HFFc6 (cell line): ENCODE results near the gene TRIM38. TPM values are rescaled to one million over a fixed set of nuclear protein-coding genes. Genes with fewer than 3 reads are reported as not detected.
A peak's percentile ranks its signal among the peaks of the same experiment; 100 is the strongest.
"Not testable (repeated sequence)": the region's sequence is repeated elsewhere in the genome, so short reads cannot be mapped to it uniquely, and the experiment has no call there.

ENCODE experiments used
- DNase-seq: peaks from one replicate; pipeline ENCODE4 v3.0.0-alpha.2; 2018
- H3K27ac Mint-ChIP-seq: 2 replicates; pipeline ENCODE4 v1.8.0; 2020; ENCODE audit warnings: mild to moderate bottlenecking, mixed read lengths
- H3K27me3 Mint-ChIP-seq: 2 replicates; pipeline ENCODE4 v1.8.0; 2021; ENCODE audit warnings: mild to moderate bottlenecking, moderate library complexity, mixed read lengths; ENCODE audit not compliant: insufficient read depth
- H3K36me3 Mint-ChIP-seq: 2 replicates; pipeline ENCODE4 v1.8.0; 2021; ENCODE audit warnings: low read depth, mixed read lengths
- H3K4me1 Mint-ChIP-seq: 2 replicates; pipeline ENCODE4 v1.8.0; 2020; ENCODE audit warnings: low read depth, mixed read lengths
- H3K4me3 Mint-ChIP-seq: 2 replicates; pipeline ENCODE4 v1.8.0; 2020; ENCODE audit warnings: mild to moderate bottlenecking, moderate library complexity, mixed read lengths
- H3K9me3 Mint-ChIP-seq: 2 replicates; pipeline ENCODE4 v1.8.0; 2020; ENCODE audit warnings: mild to moderate bottlenecking, mixed read lengths
- total RNA-seq, 6 experiments: library from RNA; stranded (reverse); fragmentation: NEBNext Ultra II Directional; extraction: Animal tissue kit (Norgen Biotek cat#: 25700); gene quantifications; 2 replicates in 1 of 6; 3 replicates in 5 of 6; pipeline ENCODE4 v1.2.3, GENCODE V29; 2021
- TF ChIP-seq, protein P1 (sequence below): fragments of 200-600 bp; sonication (generic); IDR thresholded peaks from 2 replicates; pipeline ENCODE4 v1.5.0; 2021; ENCODE audit warnings: antibody characterized with exemption, mild to moderate bottlenecking

The TRIM38 gene
- total RNA-seq, 6 experiments from 2014 or later: 5.4 to 7.5 (median 6.8) TPM

DNA sequence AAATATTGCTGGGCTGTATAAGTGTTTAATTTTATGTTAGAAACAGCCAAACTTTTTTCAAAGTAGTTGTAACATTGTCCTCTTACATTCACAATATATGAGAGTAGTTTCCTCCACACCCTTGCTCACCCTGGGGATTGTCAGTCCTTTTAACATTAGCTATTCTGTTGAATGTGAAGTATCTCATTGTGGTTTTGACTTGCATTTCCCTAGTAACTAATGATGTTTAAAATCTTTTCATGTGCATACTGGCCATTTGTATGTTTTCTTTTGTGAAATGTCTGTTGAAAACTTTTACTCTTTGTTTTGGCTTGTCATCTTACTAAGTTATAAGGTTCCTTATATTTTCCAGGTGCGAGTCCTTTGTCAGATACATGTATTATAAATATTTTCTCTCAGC lies 32.9 kb downstream of the TRIM38 start:
- H3K9me3 Mint-ChIP-seq: no peaks in the 10 kb centered on the region
- DNase-seq: no peak
- peaks cover 2% of the 10 kb centered on the region; the same call in 1 of the 2 replicates for H3K27me3 Mint-ChIP-seq
- H3K4me1 Mint-ChIP-seq: peaks cover 28% of the 10 kb centered on the region
- H3K27ac Mint-ChIP-seq: no peak overlapping the region
- no peak overlapping the region for H3K4me3 Mint-ChIP-seq
- H3K36me3 Mint-ChIP-seq: no peaks in the 10 kb centered on the region
- TF ChIP-seq, protein P1, sequence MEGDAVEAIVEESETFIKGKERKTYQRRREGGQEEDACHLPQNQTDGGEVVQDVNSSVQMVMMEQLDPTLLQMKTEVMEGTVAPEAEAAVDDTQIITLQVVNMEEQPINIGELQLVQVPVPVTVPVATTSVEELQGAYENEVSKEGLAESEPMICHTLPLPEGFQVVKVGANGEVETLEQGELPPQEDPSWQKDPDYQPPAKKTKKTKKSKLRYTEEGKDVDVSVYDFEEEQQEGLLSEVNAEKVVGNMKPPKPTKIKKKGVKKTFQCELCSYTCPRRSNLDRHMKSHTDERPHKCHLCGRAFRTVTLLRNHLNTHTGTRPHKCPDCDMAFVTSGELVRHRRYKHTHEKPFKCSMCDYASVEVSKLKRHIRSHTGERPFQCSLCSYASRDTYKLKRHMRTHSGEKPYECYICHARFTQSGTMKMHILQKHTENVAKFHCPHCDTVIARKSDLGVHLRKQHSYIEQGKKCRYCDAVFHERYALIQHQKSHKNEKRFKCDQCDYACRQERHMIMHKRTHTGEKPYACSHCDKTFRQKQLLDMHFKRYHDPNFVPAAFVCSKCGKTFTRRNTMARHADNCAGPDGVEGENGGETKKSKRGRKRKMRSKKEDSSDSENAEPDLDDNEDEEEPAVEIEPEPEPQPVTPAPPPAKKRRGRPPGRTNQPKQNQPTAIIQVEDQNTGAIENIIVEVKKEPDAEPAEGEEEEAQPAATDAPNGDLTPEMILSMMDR: no peak

DNA sequence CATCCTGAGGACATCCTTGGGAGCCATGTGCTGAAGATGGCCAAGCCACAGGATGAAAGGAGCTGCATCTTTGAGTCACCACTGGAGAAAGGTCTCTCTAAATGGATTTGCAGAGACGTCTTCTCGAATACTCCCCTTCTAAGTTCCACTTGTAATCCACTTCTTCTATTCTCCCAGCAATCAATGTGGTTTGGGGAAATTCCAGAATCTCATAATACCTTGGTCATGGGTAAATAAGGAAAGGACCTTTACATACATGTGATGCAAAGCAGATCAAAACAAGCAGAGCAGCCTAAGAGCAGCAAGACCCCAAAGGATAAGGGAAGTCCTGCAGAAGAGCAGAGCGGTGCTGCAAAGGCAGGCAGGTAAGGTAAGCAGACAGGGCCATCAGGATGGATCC lies 35.3 kb downstream of the TRIM38 start:
- Mint-ChIP-seq H3K27ac (no peak overlapping the region), H3K4me1 (peaks cover 14% of the 10 kb centered on the region), H3K4me3 (no peak overlapping the region), H3K36me3 (no peaks in the 10 kb centered on the region), H3K9me3 (no peaks in the 10 kb centered on the region), H3K27me3 (peaks cover 2% of the 10 kb centered on the region; the same call in 1 of the 2 replicates)
- no peak for DNase-seq
- TF ChIP-seq, protein P1: no peak

DNA sequence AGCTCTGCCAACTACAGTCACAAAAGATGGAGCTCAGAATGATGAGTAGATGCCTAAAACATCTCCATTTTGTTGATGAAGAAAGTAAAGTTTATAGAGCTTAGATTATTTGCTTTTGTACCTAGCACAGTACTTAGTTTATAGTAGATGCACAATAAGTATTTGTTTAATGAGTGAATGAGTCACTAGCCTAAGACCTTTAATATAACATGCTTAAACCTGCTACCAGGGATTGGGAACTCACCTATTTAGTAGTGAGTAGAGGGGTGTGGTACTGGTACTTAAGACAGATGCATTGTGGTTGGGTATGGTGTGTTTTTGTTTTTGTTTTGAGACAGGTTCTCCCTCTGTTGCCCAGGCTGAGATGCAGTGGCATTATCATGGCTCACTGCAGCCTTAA lies 35.8 kb downstream of the TRIM38 start:
- H3K4me1 Mint-ChIP-seq: peaks cover 13% of the 10 kb centered on the region
- no peak overlapping the region for H3K4me3 Mint-ChIP-seq
- no peaks in the 10 kb centered on the region for H3K36me3 Mint-ChIP-seq
- H3K27me3 Mint-ChIP-seq: peaks cover 2% of the 10 kb centered on the region; the same call in 1 of the 2 replicates
- no peaks in the 10 kb centered on the region for H3K9me3 Mint-ChIP-seq
- TF ChIP-seq, protein P1: no peak
- no peak overlapping the region for H3K27ac Mint-ChIP-seq
- no peak for DNase-seq

DNA sequence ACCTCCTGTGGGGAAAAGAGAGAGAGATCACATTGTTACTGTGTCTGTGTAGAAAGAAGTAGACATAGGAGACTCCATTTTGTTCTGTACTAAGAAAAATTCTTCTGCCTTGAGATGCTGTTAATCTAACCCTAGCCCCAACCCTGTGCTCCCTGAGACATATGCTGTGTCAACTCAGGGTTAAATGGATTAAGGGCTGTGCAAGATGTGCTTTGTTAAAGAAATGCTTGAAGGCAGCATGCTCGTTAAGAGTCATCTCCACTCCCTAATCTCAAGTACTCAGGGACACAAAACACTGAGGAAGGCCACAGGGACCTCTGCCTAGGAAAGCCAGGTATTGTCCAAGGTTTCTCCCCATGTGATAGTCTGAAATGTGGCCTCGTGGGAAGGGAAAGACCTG lies 36.6 kb downstream of the TRIM38 start:
- H3K4me1 Mint-ChIP-seq, DNase-seq, H3K27me3 Mint-ChIP-seq, H3K36me3 Mint-ChIP-seq, H3K4me3 Mint-ChIP-seq, H3K9me3 Mint-ChIP-seq, H3K27ac Mint-ChIP-seq: not testable (repeated sequence)

DNA sequence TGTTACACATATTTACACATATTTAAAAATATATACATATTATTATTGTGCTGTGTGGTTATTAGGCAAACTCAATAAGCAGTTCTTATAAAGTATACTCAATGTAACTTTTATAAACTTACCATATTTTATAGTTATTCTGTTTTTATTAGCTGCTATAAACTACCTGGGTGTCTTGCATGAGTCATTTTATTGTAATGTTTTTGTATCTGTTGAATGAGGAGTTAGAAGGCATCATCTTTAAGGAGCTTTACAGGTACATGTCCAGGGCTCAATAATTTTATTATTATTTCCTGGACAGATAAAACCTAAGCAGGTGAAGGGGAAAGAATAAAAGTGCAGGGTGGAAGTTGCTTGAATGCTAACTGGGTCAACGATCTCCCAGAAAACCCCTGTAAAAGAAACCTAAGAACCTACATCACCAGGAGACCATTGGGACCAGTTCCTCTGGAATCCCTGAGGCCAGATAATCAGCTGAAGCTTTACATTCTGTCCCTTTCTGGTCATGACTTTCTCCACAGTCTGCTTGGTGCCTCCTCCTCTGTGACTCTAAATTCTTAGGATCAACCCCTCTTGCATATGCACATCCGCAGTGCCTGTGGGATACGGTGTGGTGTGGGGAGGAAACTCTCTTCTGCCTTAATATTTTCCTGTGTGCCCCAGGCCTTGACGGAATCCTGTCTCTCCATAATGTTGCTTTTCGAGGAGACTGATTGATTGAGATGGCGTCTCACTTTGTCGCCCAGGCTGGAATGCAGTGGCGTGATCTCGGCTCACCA lies 38.0 kb downstream of the TRIM38 start:
- Mint-ChIP-seq H3K27me3 (peaks cover 2% of the 10 kb centered on the region; the same call in 1 of the 2 replicates), H3K36me3 (no peaks in the 10 kb centered on the region), H3K4me1 (peaks cover 6% of the 10 kb centered on the region; the same call in 1 of the 2 replicates), H3K4me3 (no peak overlapping the region), H3K9me3 (no peaks in the 10 kb centered on the region), H3K27ac (no peak overlapping the region)
- no peak for DNase-seq
- TF ChIP-seq, protein P1: no peak

DNA sequence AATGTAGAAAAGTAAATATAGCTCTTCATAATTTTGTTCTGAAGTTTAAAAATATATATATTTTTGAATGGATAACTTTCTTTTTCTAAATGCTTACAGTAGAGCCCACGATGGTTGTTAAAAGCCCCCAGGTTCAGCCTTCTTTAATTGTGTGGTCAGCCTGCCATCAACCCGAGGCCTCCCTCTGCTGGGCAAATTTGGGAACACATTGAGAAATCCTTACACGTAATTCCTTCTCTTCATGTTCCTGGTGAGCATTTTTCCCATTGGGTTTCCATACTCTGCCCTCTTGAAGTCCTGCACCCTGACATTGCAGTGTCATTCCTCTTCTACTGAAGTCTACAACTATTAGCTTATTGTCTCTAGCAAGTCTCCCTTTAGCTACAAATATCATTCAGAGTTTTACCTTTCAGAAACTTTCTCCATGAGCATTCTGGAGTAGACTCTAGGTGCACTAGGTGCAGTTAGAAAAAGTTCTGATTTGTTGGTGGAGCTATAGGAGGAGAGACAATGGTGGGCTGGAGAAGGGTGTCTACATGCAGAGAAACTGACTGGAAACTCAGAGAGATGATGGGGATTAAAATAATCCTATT lies 40.6 kb downstream of the TRIM38 start:
- Mint-ChIP-seq H3K27ac (no peak overlapping the region; the same call in 1 of the 2 replicates), H3K4me1 (peaks cover 10% of the 10 kb centered on the region; the same call in 1 of the 2 replicates), H3K9me3 (no peaks in the 10 kb centered on the region), H3K27me3 (peaks cover 2% of the 10 kb centered on the region; the same call in 1 of the 2 replicates), H3K4me3 (no peak overlapping the region), H3K36me3 (no peaks in the 10 kb centered on the region)
- TF ChIP-seq, protein P1: peak; percentile 90
- DNase-seq: peak; percentile 45
